GM12801 (cell line): ENCODE results near the gene MTHFSD.

Source experiments
- CTCF ChIP-seq: IDR thresholded peaks from one replicate; pipeline ENCODE4 v1.5.1; 2011; ENCODE audit warnings: control low read depth; ENCODE audit not compliant: insufficient read length; ENCODE audit errors: extremely low read depth

Gene MTHFSD

GRCh38 chr16:86556576-86556975 lies 1.5 kb upstream of the MTHFSD start:
- TF ChIP-seq CTCF = no peak

- no peak for TF ChIP-seq CTCF
These were observed 655 bp upstream of the MTHFSD start for GRCh38 chr16:86555704-86556075.

GRCh38 chr16:86554599-86554916 lies 477 bp downstream of the MTHFSD start:
- TF ChIP-seq CTCF = no peak

- no peak for TF ChIP-seq CTCF
These were observed 1.7 kb downstream of the MTHFSD start for GRCh38 chr16:86553356-86553755.

GRCh38 chr16:86550281-86550680 lies 4.8 kb downstream of the MTHFSD start:
- no peak for TF ChIP-seq CTCF

- TF ChIP-seq CTCF = no peak
These were observed 5.2 kb downstream of the MTHFSD start for GRCh38 chr16:86549893-86550190.

GRCh38 chr16:86549076-86549892 lies 5.8 kb downstream of the MTHFSD start:
- no peak for TF ChIP-seq CTCF
